Measurements from ENCODE around the gene PREX1. TPM values are rescaled to one million over a fixed set of nuclear protein-coding genes. Genes with fewer than 3 reads are reported as not detected.

The PREX1 gene
- total RNA-seq, 2 donors from 2014 or later, result 6.2 to 11.8 TPM

- intact Hi-C loops (cut with DNase I, micrococcal nuclease), result loop anchor here in 1 of 2 donors (5.0 kb wide), 2 partner anchors 838 to 953 kb away; no protein-coding TSS in a partner anchor
- ATAC-seq (peak; percentile 90), DNase-seq (peak; percentile 86 to 92)
Observed at GRCh38 chr20:48620507-48621375, 207.1 kb downstream of the PREX1 start.

- ATAC-seq (peak; percentile 44), DNase-seq (no peak)
- intact Hi-C loops (cut with DNase I, micrococcal nuclease), result loop anchor here in 1 of 2 donors (5.0 kb wide), 2 partner anchors 838 to 953 kb away; no protein-coding TSS in a partner anchor
Observed at GRCh38 chr20:48620154-48620506, 207.7 kb downstream of the PREX1 start.

GRCh38 chr20:48619126-48620101 is 208.4 kb downstream of the PREX1 start:
- ATAC-seq (no peak), DNase-seq (peak; percentile 19 to 38)

GRCh38 chr20:48618631-48619030 is 209.2 kb downstream of the PREX1 start:
- no peak for ATAC-seq
- no peak for DNase-seq
- intact Hi-C loops (cut with DNase I, micrococcal nuclease), result no loop called here

More at GRCh38 chr20:48619126-48620101, 208.4 kb downstream of the PREX1 start:
- intact Hi-C loops (cut with DNase I, micrococcal nuclease), result loop anchor here in 1 of 2 donors (5.0 kb wide), 2 partner anchors 837 to 952 kb away; no protein-coding TSS in a partner anchor

GRCh38 chr20:48618052-48618451 is 209.7 kb downstream of the PREX1 start:
- no peak for DNase-seq
- intact Hi-C loops (cut with DNase I, micrococcal nuclease), result no loop called here
- no peak for ATAC-seq

GRCh38 chr20:48617481-48617880 is 210.3 kb downstream of the PREX1 start:
- intact Hi-C loops (cut with DNase I, micrococcal nuclease), result no loop called here
- ATAC-seq (no peak), DNase-seq (no peak)

GRCh38 chr20:48616481-48616880 is 211.3 kb downstream of the PREX1 start:
- DNase-seq (no peak), ATAC-seq (no peak)
- intact Hi-C loops (cut with DNase I, micrococcal nuclease), result no loop called here

- no peak for DNase-seq
- ATAC-seq, result no peak
- intact Hi-C loops (cut with DNase I, micrococcal nuclease), result no loop called here
Observed at GRCh38 chr20:48615871-48616270, 211.9 kb downstream of the PREX1 start.

- intact Hi-C loops (cut with DNase I, micrococcal nuclease), result no loop called here
- ATAC-seq (no peak), DNase-seq (peak in 1 of 2 donors; percentile 1)
Observed at GRCh38 chr20:48614593-48615274, 213.1 kb downstream of the PREX1 start.

GRCh38 chr20:48613926-48614325 is 213.9 kb downstream of the PREX1 start:
- intact Hi-C loops (cut with DNase I, micrococcal nuclease), result no loop called here
- ATAC-seq (no peak), DNase-seq (peak in 1 of 2 donors; percentile 15)

GRCh38 chr20:48612335-48612734 is 215.5 kb downstream of the PREX1 start:
- intact Hi-C loops (cut with DNase I, micrococcal nuclease), result no loop called here
- DNase-seq, result peak in 1 of 2 donors; percentile 12

GRCh38 chr20:48610996-48611395 is 216.8 kb downstream of the PREX1 start:
- ATAC-seq (no peak), DNase-seq (no peak)
- intact Hi-C loops (cut with DNase I, micrococcal nuclease), result no loop called here

More at GRCh38 chr20:48612335-48612734, 215.5 kb downstream of the PREX1 start:
- no peak for ATAC-seq

- DNase-seq, result peak; percentile 0 to 14
- intact Hi-C loops (cut with DNase I, micrococcal nuclease), result no loop called here
- ATAC-seq, result no peak
Observed at GRCh38 chr20:48609491-48609978, 218.3 kb downstream of the PREX1 start.

- peak in 1 of 2 donors; percentile 1 for DNase-seq
- ATAC-seq, result no peak
- intact Hi-C loops (cut with DNase I, micrococcal nuclease), result no loop called here
Observed at GRCh38 chr20:48608756-48609155, 219.0 kb downstream of the PREX1 start.

- ATAC-seq (no peak), DNase-seq (no peak)
- intact Hi-C loops (cut with DNase I, micrococcal nuclease), result no loop called here
Observed at GRCh38 chr20:48607544-48607865, 220.3 kb downstream of the PREX1 start.

- intact Hi-C loops (cut with DNase I, micrococcal nuclease), result no loop called here
- peak; percentile 1 to 19 for DNase-seq
- no peak for ATAC-seq
Observed at GRCh38 chr20:48606841-48607543, 220.8 kb downstream of the PREX1 start.

- intact Hi-C loops (cut with DNase I, micrococcal nuclease), result no loop called here
- ATAC-seq, result no peak
- DNase-seq, result peak in 1 of 2 donors; percentile 5
Observed at GRCh38 chr20:48606172-48606840, 221.5 kb downstream of the PREX1 start.

All from left colon (tissue), 2 donors.